Naive B cell (primary cell): ENCODE measurements around the gene ST3GAL2. TPM values are rescaled to one million over a fixed set of nuclear protein-coding genes. Genes with fewer than 3 reads are reported as not detected.
"Not testable (repeated sequence)": the region's sequence is repeated elsewhere in the genome, so short reads cannot be mapped to it uniquely, and the experiment has no call there.

Source experiments
- ATAC-seq, 2 donors: fragments of 150-1000 bp; cut with Tn5 transposase; 2 replicates each; pipeline ENCODE4 v1.10.0; 2021; ENCODE audit warnings: low read depth in 2 of 2, mild to moderate bottlenecking in 2 of 2, moderate library complexity in 2 of 2
- DNase-seq: peaks from one replicate; pipeline ENCODE4 v3.0.0; 2022
- H3K27ac Mint-ChIP-seq, 6 donors: one replicate each; pipeline ENCODE4 v1.8.0; 2020 to 2022; ENCODE audit warnings: mild to moderate bottlenecking in 6 of 6, mixed read lengths in 6 of 6, moderate library complexity in 5 of 6, inconsistent platforms in 2 of 6
- H3K27me3 Mint-ChIP-seq, 3 donors: one replicate each; pipeline ENCODE4 v1.8.0; 2021 to 2022; ENCODE audit warnings: mixed read lengths in 3 of 3, mild to moderate bottlenecking in 1 of 3
- H3K36me3 Mint-ChIP-seq, 2 donors: one replicate each; pipeline ENCODE4 v1.8.0; 2020 to 2022; ENCODE audit warnings: mixed read lengths in 2 of 2, inconsistent platforms in 1 of 2, mild to moderate bottlenecking in 1 of 2
- H3K4me1 Mint-ChIP-seq, 3 donors: one replicate each; pipeline ENCODE4 v1.8.0; 2020 to 2022; ENCODE audit warnings: mixed read lengths in 3 of 3, inconsistent platforms in 1 of 3, mild to moderate bottlenecking in 1 of 3, moderate library complexity in 1 of 3
- H3K4me3 Mint-ChIP-seq, 8 donors: one replicate each; pipeline ENCODE4 v1.8.0; 2020 to 2022; ENCODE audit warnings: mild to moderate bottlenecking in 8 of 8, mixed read lengths in 8 of 8, moderate library complexity in 8 of 8, inconsistent platforms in 2 of 8
- H3K9me3 Mint-ChIP-seq, 7 donors: one replicate each; pipeline ENCODE4 v1.8.0; 2020 to 2022; ENCODE audit warnings: mixed read lengths in 7 of 7, mild to moderate bottlenecking in 5 of 7, inconsistent platforms in 2 of 7, moderate library complexity in 1 of 7
- polyA plus RNA-seq, 6 donors: library from polyadenylated mRNA; unstranded; fragments of 300-500 nt; fragmentation: Illumina TruSeq; gene quantifications; one replicate each; pipeline ENCODE4 v1.2.3, GENCODE V29; 2021; ENCODE audit warnings: low read depth in 6 of 6

ST3GAL2 gene
- polyA plus RNA-seq, 6 donors from 2014 or later: 12.7 to 28.7 (median 22.3) TPM

DNA sequence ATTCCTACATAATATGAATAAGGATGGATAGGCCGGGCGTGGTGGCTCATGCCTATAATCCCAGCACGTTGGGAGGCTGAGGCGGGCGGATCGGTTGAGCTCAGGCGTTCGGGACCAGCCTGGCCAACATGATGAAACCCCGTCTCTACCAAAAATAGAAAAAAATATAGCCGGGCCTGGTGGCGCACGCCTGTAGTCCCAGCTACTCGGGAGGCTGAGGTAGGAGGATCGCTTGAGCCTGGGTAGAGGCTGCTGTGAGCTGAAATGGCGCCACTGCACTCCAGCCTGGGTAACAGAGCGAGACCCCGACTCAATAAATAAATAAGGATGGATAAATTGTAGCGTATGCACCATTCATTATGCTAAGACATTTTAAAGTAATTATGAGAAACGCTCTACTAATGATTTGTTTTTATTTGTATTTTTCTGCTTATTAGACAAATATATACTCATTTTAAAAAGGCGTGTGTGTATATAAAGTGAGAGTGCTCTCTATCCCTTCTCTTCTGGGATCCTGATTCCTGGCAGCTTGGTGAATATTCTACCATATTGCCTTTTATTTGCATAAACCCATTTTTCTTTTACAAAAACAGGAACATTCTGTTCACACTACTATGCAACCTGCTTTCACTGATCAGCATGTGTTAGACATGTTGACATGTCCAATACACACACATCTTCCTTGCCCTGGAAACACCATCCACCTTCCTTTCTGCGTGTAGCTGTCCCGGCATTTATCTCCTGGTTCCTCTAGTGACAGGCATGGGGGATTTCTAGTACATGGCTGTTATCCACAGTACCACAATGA lies 65.8 kb downstream of the ST3GAL2 start:
- H3K27me3 Mint-ChIP-seq: no peaks in the 10 kb centered on the region
- no peaks in the 10 kb centered on the region for H3K36me3 Mint-ChIP-seq
- ATAC-seq (no peak), DNase-seq (no peak)
- H3K4me1 Mint-ChIP-seq: peaks cover 1 to 5% (median 4%) of the 10 kb centered on the region in 3 donors
- no peak overlapping the region for H3K4me3 Mint-ChIP-seq
- H3K27ac Mint-ChIP-seq: peak overlapping the region in 3 of 6 donors; percentile 34 to 89 (median 61)
- H3K9me3 Mint-ChIP-seq: no peaks in the 10 kb centered on the region

DNA sequence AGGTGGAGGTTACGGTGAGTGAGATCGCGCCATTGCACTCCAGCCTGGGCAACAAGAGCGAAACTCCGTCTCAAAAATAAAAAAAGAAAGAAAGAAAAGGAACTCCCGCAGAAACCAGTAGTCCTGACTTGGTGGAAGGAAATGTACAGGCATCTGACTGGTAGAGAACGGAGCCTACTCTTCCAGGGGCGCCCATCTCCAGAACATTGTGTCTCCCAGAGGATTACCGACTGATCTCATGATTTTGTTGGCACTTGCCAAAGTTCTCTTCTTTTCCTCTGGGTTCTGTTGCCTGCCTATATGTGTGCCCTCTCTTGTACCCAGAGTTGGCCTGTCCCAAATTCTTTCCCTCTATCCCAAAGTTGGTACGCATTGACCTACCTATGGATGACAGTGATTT lies 68.0 kb downstream of the ST3GAL2 start:
- Mint-ChIP-seq H3K27ac (peak overlapping the region in 1 of 6 donors; percentile 80), H3K36me3 (no peaks in the 10 kb centered on the region), H3K9me3 (no peaks in the 10 kb centered on the region), H3K4me1 (no peaks in the 10 kb centered on the region), H3K27me3 (no peaks in the 10 kb centered on the region), H3K4me3 (no peak overlapping the region)
- ATAC-seq: no peak
- DNase-seq: no peak

DNA sequence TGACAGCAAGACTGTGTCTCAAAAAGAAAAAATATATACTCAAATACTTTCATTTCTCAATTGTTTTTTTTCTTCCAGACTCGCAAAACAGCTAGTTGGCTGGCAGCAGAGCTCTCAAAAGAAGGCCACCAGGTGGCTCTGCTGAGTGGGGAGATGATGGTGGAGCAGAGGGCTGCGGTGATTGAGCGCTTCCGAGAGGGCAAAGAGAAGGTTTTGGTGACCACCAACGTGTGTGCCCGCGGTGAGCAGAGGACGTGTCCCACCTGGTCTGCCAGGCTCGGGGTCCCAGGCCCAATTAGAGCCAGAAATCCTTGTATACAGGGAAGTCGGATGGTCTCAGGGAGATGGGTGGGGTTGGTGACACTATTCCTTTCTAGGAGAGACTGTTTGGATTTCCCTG lies 68.8 kb downstream of the ST3GAL2 start:
- not testable (repeated sequence) for H3K9me3 Mint-ChIP-seq, H3K36me3 Mint-ChIP-seq, H3K4me1 Mint-ChIP-seq, H3K27me3 Mint-ChIP-seq, H3K4me3 Mint-ChIP-seq
- H3K27ac Mint-ChIP-seq: peak overlapping the region in 1 of 6 donors; percentile 70
- peak; percentile 24 for DNase-seq
- ATAC-seq: peak; percentile 61 to 64

DNA sequence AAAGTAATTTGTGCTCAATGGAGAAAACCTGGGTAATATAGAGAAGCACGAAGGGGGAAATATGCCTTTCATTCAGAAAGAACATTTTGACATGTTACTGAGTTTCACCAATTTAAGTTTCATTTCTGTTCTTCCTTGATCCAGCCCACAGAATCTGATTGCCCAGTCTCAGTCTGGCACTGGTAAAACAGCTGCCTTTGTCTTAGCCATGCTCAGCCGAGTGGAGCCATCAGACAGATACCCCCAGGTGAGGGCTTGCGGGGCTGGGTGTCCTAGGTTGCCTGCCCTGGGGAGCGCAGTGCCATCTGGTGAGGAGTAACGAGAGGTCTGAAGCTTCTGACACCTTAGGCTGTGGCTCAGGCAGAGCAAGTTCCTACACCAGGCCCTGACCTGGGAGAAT lies 74.5 kb downstream of the ST3GAL2 start:
- Mint-ChIP-seq H3K36me3 (peaks cover 0 to under 1% of the 10 kb centered on the region in 2 donors), H3K9me3 (no peaks in the 10 kb centered on the region)

DNA sequence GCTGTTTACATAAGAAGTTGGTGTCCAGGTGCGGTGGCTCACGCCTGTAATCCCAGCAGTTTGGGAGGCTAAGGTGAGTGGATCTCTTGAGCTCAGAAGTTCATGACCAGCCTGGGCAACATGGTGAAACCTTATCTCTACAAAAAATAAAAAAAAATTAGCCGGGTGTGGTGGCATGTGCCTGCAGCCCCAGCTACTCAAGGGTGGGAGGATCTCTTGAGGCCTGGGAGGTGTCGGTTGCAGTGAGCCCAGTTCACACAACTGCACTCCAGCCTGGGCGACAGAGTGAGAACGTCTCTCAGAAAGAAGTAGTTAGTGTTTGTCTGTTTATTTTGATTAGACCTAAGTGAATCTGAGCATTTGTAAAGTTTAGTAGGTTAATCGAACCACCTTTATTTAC lies 79.3 kb downstream of the ST3GAL2 start:
- DNase-seq (no peak), ATAC-seq (no peak)
- Mint-ChIP-seq H3K4me3 (no peak overlapping the region), H3K36me3 (peaks cover 8 to 11% of the 10 kb centered on the region in 2 donors), H3K4me1 (no peaks in the 10 kb centered on the region), H3K27ac (no peak overlapping the region), H3K27me3 (no peaks in the 10 kb centered on the region), H3K9me3 (no peaks in the 10 kb centered on the region)

More for the DNA sequence above, 74.5 kb downstream of the ST3GAL2 start:
- H3K27ac Mint-ChIP-seq: no peak overlapping the region
- no peaks in the 10 kb centered on the region for H3K4me1 Mint-ChIP-seq
- no peak overlapping the region for H3K4me3 Mint-ChIP-seq
- H3K27me3 Mint-ChIP-seq: no peaks in the 10 kb centered on the region
- no peak for ATAC-seq
- no peak for DNase-seq

DNA sequence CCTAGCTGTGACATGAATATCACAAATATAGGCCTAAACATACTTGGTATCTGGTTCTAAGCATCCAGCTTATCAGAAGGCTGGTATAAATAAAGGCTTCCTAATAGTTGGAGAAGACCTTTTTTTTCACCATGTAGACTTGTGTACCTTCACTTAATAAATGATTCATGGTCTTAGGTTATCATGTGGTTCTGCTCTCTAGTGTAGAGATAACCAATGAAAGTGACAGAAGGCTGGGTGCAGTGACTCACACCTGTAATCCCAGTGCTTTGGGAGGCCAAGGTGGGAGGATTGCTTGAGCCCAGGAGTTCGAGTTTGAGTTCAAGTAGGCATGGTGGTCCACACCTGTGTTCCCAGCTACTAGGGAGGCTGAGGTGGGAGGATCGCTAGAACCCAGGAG lies 89.1 kb downstream of the ST3GAL2 start:
- H3K9me3 Mint-ChIP-seq: no peaks in the 10 kb centered on the region
- no peaks in the 10 kb centered on the region for H3K36me3 Mint-ChIP-seq
- H3K4me1 Mint-ChIP-seq: peaks cover 7 to 34% (median 12%) of the 10 kb centered on the region in 3 donors
- H3K27ac Mint-ChIP-seq: peak overlapping the region in 4 of 6 donors; percentile 50 to 81 (median 68)
- no peaks in the 10 kb centered on the region for H3K27me3 Mint-ChIP-seq
- peak overlapping the region in 1 of 8 donors; percentile 53 for H3K4me3 Mint-ChIP-seq
- no peak for DNase-seq
- ATAC-seq: no peak

DNA sequence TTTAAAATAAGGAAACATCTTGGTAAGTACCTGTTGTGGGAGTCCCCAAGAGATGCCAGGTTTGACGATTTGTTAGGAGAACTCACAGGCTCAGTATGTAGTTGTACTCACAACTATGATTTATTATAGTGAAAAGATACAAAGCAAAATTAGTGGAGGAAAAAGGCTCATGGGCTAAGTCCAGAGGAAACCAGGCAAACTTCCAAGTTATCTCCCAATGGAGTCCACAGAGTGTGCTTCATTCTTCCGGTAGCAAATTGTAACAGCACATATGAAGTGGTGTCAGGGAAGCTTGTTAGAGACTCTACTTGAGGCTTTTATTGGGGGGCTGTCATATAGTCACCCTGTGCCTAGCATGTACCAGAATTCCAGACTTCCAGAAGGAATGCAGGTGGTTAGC lies 89.9 kb downstream of the ST3GAL2 start:
- ATAC-seq: no peak
- peaks cover 7 to 34% (median 12%) of the 10 kb centered on the region in 3 donors for H3K4me1 Mint-ChIP-seq
- H3K27me3 Mint-ChIP-seq: no peaks in the 10 kb centered on the region
- peak overlapping the region in 2 of 8 donors; percentile 44 to 53 for H3K4me3 Mint-ChIP-seq
- DNase-seq: no peak
- no peaks in the 10 kb centered on the region for H3K36me3 Mint-ChIP-seq
- H3K9me3 Mint-ChIP-seq: no peaks in the 10 kb centered on the region
- H3K27ac Mint-ChIP-seq: peak overlapping the region in 5 of 6 donors; percentile 33 to 97 (median 47)

DNA sequence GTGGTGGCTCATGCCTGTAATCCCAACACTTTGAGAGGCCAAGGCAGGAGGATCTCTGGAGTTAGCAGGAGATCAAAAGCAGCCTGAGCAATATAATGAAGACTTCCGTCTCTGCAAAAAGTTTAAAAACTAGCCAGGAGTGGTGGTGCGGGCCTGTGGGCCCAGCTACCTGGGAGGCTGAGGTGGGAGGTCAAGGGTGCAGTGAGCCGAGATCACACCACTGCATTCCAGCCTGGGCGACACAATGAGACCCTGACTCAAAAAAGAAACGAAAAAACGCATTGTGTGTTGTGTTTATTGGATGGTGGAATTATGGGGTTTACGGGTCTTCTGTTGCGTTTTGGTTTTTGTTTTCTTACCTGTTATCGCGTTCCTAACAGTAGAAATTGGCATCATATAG lies 93.1 kb downstream of the ST3GAL2 start:
- Mint-ChIP-seq H3K4me1 (peaks cover 7 to 34% (median 16%) of the 10 kb centered on the region in 3 donors), H3K9me3 (no peaks in the 10 kb centered on the region)
- DNase-seq: no peak

DNA sequence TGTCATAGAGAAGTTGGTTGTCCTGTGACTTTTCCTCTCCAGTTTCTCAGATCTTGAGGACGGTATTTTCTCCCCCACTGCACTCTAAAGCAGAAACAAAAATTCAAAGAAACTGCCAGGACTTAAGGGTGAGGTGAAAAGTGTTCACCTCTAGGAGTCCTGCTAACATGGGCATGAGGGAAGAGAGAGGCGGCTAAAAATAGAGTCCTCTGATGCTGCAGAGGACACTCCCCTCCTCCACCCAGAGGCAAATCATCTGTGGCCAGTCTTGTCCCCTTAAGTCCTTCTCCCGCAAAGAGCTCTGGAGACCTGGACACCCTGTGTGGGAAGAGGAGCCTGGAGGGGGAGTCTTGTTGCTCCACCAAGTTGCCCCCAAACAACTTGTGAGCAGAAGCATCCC lies 96.9 kb downstream of the ST3GAL2 start:
- ATAC-seq (no peak), DNase-seq (no peak)
- H3K27ac Mint-ChIP-seq: peak overlapping the region in 2 of 6 donors; percentile 70 to 80
- H3K4me3 Mint-ChIP-seq: no peak overlapping the region
- no peaks in the 10 kb centered on the region for H3K9me3 Mint-ChIP-seq
- H3K4me1 Mint-ChIP-seq: peaks cover 0 to 14% (median 7%) of the 10 kb centered on the region in 3 donors
- H3K36me3 Mint-ChIP-seq: no peaks in the 10 kb centered on the region
- no peaks in the 10 kb centered on the region for H3K27me3 Mint-ChIP-seq

More for the DNA sequence above, 93.1 kb downstream of the ST3GAL2 start:
- H3K36me3 Mint-ChIP-seq: no peaks in the 10 kb centered on the region
- H3K4me3 Mint-ChIP-seq: peak overlapping the region; percentile 90 to 99 (median 96)
- ATAC-seq: no peak
- H3K27me3 Mint-ChIP-seq: no peaks in the 10 kb centered on the region
- peak overlapping the region; percentile 94 to 100 (median 99) for H3K27ac Mint-ChIP-seq

DNA sequence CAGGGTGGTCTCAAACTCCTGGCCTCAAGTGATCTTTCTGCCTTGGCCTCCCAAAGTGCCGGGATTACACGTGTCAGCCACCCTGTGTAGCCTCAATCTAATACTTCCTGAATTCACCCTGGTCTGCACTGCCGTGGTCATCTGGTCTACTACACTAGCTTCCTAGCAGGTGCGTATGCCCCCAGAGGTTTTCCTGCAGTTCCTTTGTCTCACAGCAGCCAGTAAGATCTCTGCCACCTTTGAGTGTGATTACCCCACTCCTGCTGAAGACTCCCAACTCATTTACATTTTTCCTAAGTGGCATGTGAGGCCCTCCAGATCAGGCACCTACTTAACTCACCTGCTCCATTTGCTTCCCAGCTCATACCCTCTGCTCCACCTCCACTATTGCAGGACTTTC lies 97.3 kb downstream of the ST3GAL2 start:
- ATAC-seq (no peak), DNase-seq (no peak)
- H3K36me3 Mint-ChIP-seq: no peaks in the 10 kb centered on the region
- no peaks in the 10 kb centered on the region for H3K27me3 Mint-ChIP-seq
- H3K4me1 Mint-ChIP-seq: peaks cover 0 to 10% (median 7%) of the 10 kb centered on the region in 3 donors
- H3K27ac Mint-ChIP-seq: peak overlapping the region in 3 of 6 donors; percentile 70 to 80 (median 70)
- no peak overlapping the region for H3K4me3 Mint-ChIP-seq
- H3K9me3 Mint-ChIP-seq: no peaks in the 10 kb centered on the region

DNA sequence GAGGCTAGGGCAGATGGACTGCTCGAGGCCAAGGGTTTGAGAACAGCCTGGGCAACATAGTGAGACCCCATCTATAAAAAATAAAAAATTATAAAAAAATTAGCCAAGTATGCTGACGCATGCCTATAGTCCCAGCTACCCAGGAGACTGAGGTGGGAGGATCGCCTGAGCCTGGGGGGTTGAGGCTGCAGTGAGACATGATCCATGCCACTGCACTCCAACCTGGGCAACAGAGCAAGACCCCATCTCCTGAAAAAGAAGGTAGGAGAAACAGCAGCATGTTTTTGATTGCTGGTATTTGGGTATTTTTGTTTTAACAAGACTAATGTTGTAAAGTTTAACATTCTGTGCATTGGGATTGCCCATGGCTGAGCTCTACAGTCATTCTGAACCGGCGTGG lies 101.1 kb downstream of the ST3GAL2 start:
- H3K36me3 Mint-ChIP-seq: peaks cover under 1 to 13% of the 10 kb centered on the region in 2 donors
- peaks cover 0 to 4% (median 0%) of the 10 kb centered on the region in 3 donors for H3K4me1 Mint-ChIP-seq
- no peak for ATAC-seq
- no peak for DNase-seq
- H3K27me3 Mint-ChIP-seq: no peaks in the 10 kb centered on the region
- no peak overlapping the region for H3K4me3 Mint-ChIP-seq
- H3K9me3 Mint-ChIP-seq: no peaks in the 10 kb centered on the region
- no peak overlapping the region for H3K27ac Mint-ChIP-seq

DNA sequence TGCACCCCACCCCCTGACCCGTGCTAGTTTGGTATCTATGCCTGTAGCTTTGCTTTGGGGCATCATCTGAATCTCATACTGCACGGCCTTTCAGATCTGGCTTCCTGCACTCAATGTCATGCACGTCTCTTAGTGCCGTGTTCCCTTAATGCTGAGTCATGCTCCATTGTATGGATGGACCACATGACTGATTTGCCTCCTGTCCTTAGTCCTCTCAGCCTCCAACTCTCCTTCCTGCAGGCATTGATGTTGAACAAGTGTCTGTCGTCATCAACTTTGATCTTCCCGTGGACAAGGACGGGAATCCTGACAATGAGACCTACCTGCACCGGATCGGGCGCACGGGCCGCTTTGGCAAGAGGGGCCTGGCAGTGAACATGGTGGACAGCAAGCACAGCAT lies 106.2 kb downstream of the ST3GAL2 start:
- not testable (repeated sequence) for ATAC-seq, H3K27me3 Mint-ChIP-seq, H3K9me3 Mint-ChIP-seq, DNase-seq, H3K4me1 Mint-ChIP-seq, H3K4me3 Mint-ChIP-seq
- peaks cover 5 to 13% of the 10 kb centered on the region in 2 donors for H3K36me3 Mint-ChIP-seq
- peak overlapping the region in 1 of 6 donors; percentile 67 for H3K27ac Mint-ChIP-seq

DNA sequence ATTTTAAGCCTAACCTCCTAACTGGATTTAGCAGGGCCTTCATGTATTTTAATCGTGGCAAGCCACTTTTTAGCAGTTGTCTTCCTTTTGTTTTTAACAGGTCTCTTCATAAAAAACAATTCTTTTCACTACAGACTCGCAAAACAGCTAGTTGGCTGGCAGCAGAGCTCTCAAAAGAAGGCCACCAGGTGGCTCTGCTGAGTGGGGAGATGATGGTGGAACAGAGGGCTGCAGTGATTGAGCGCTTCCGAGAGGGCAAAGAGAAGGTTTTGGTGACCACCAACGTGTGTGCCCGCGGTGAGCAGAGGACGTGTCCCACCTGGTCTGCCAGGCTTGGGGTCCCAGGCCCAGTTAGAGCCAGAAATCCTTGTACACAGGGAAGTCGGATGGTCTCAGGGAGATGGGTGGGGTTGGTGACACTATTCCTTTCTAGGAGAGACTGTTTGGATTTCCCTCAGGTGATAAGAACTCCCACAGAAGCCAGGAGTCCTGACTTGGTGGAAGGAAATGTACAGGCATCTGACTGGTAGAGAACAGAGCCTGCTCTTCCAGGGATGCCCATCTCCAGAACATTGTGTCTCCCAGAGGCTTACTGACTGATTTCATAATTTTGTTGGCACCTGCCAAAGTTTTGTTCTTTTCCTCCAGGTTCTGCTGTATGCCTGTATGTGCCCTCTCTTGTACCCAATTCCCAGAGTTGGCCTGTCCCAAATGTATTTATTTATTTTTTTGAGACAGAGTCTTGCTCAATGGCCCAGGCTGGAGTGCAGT lies 107.1 kb downstream of the ST3GAL2 start:
- ATAC-seq (no peak), DNase-seq (no peak)
- peaks cover 5 to 13% of the 10 kb centered on the region in 2 donors for H3K36me3 Mint-ChIP-seq
- H3K27ac Mint-ChIP-seq: peak overlapping the region in 1 of 6 donors; percentile 24
- H3K4me3 Mint-ChIP-seq: no peak overlapping the region
- H3K27me3 Mint-ChIP-seq: no peaks in the 10 kb centered on the region
- no peaks in the 10 kb centered on the region for H3K9me3 Mint-ChIP-seq
- no peaks in the 10 kb centered on the region for H3K4me1 Mint-ChIP-seq

DNA sequence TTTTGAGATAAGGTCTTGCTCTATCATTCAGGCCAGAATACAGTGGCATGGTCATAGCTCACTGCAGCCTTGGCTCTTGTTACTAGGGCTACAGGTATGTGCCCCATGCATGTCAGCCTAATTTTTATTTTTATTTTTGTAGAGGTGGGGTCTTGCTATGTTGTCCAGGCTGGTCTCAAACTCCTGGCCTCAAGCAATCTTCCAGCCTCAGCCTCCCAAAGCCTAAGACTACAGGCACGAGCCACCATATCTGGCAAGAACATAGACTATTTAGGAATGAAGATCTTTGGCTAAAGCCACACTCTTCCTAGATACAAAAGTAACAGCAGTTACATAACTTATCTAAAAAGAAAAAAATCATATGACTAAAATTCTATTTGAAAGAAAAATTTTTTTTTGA lies 107.8 kb downstream of the ST3GAL2 start:
- no peaks in the 10 kb centered on the region for H3K9me3 Mint-ChIP-seq
- no peaks in the 10 kb centered on the region for H3K27me3 Mint-ChIP-seq
- H3K36me3 Mint-ChIP-seq: peaks cover 5 to 13% of the 10 kb centered on the region in 2 donors
- no peaks in the 10 kb centered on the region for H3K4me1 Mint-ChIP-seq
- ATAC-seq (no peak), DNase-seq (no peak)
- peak overlapping the region in 1 of 6 donors; percentile 24 for H3K27ac Mint-ChIP-seq
- H3K4me3 Mint-ChIP-seq: no peak overlapping the region
